HCT116 (cell line): ENCODE measurements around the gene LMBRD1. TPM values are rescaled to one million over a fixed set of nuclear protein-coding genes. Genes with fewer than 3 reads are reported as not detected.

Experiments
- ATAC-seq: fragments of 200-7000 bp; cut with Tn5 transposase; 2 replicates; pipeline ENCODE4 v1.9.1; 2020; ENCODE audit warnings: mild to moderate bottlenecking, moderate library complexity
- BruUV-seq: library from RNA; stranded (reverse); fragments of 400-500 nt; replicated peaks from 2 replicates; lab custom pipeline; 2021; lab: Mats Ljungman, UMichigan
- CTCF ChIA-PET: fragments of 300-600 bp; sonication (Branson Sonifier 250); formaldehyde crosslinking; loops from one replicate; lab custom pipeline; 2021; ENCODE audit warnings: antibody characterized with exemption; lab: Charles Lee
- POLR2A ChIA-PET: fragments of 300-600, 350-600 bp; sonication (Branson Sonifier 250); formaldehyde crosslinking; loops from one replicate; lab custom pipeline; 2021; ENCODE audit warnings: antibody characterized with exemption; lab: Charles Lee
- RAD21 ChIA-PET, 2 experiments: fragments of 300-600 bp; sonication (Branson Sonifier 250); formaldehyde crosslinking; loops; one replicate each; lab custom pipeline; 2023; ENCODE audit warnings: low total read pairs in 2 of 2; ENCODE audit not compliant: uncharacterized antibody in 2 of 2, unreplicated experiment in 2 of 2, low non-redundant PET in 1 of 2; lab: Charles Lee
- DNase-seq: peaks from one replicate; pipeline ENCODE4 v3.0.0-alpha.2; 2010; ENCODE audit warnings: low read depth, low spot score
- H2AFZ ChIP-seq: fragments of 200-600 bp; shearing (Covaris generic), sonication (generic); 2 replicates; pipeline ENCODE4 v1.6.1; 2017; ENCODE audit warnings: low read depth, mixed run types, mixed read lengths, antibody characterized with exemption, low read length; ENCODE audit not compliant: poor library complexity, severe bottlenecking
- H3K27ac ChIP-seq: 2 replicates; pipeline ENCODE4 v1.5.1; 2012; ENCODE audit warnings: low read depth, low read length
- H3K27me3 ChIP-seq: fragments of 200-600 bp; sonication (generic); 2 replicates; pipeline ENCODE4 v1.6.1; 2016; ENCODE audit warnings: mixed run types, low read length, mixed read lengths; ENCODE audit not compliant: insufficient read depth
- H3K36me3 ChIP-seq, 2 experiments: fragments of 200-500 bp in 1 of 2; fragments of 200-600 bp in 1 of 2; sonication (Bioruptor generic) in 1 of 2; sonication (generic) in 1 of 2; 2 replicates each; pipeline versions ENCODE4 v1.5.1 to v1.6.1; 2014 to 2016; ENCODE audit warnings: low read length in 2 of 2, inconsistent platforms in 1 of 2, mixed read lengths in 1 of 2, mixed run types in 1 of 2; ENCODE audit not compliant: insufficient read depth in 2 of 2, control insufficient read depth in 1 of 2
- H3K4me1 ChIP-seq, 2 experiments: fragments of 200-600 bp in 1 of 2; sonication (generic) in 1 of 2; 2 replicates each; pipeline versions ENCODE4 v1.5.1 to v1.6.1; 2012 to 2017; ENCODE audit warnings: low read length in 2 of 2, inconsistent platforms in 1 of 2, mild to moderate bottlenecking in 1 of 2, mixed read lengths in 1 of 2, mixed run types in 1 of 2, moderate library complexity in 1 of 2; ENCODE audit not compliant: insufficient read depth in 2 of 2, control insufficient read depth in 1 of 2
- H3K4me2 ChIP-seq: fragments of 200-600 bp; sonication (generic); 2 replicates; pipeline ENCODE4 v1.6.1; 2017; ENCODE audit warnings: mixed run types, low read length, mixed read lengths
- H3K4me3 ChIP-seq, 2 experiments: fragments of 200-600 bp in 1 of 2; sonication (generic) in 1 of 2; replicated peaks in 1 of 2; 2 replicates each; pipeline ENCODE4 v1.5.1; 2011 to 2016; ENCODE audit warnings: low read length in 2 of 2, control low read depth in 1 of 2, low read depth in 1 of 2, mild to moderate bottlenecking in 1 of 2, mixed read lengths in 1 of 2, mixed run types in 1 of 2
- H3K79me2 ChIP-seq: fragments of 200-600 bp; sonication (generic); 2 replicates; pipeline ENCODE4 v1.6.1; 2017; ENCODE audit warnings: mild to moderate bottlenecking, mixed run types, low read length, moderate library complexity, mixed read lengths; ENCODE audit not compliant: insufficient read depth
- H3K9ac ChIP-seq: fragments of 200-600 bp; sonication (generic); 2 replicates; pipeline ENCODE4 v1.6.1; 2016; ENCODE audit warnings: low read length, mixed read lengths
- H3K9me2 ChIP-seq: fragments of 200-600 bp; sonication (generic), shearing (Covaris generic); 2 replicates; pipeline ENCODE4 v1.6.1; 2017; ENCODE audit warnings: mixed run types, mild to moderate bottlenecking, moderate library complexity; ENCODE audit not compliant: insufficient read depth
- H3K9me3 ChIP-seq, 2 experiments: fragments of 200-500 bp in 1 of 2; fragments of 200-600 bp in 1 of 2; sonication (Bioruptor generic) in 1 of 2; sonication (generic) in 1 of 2; 2 replicates each; pipeline ENCODE4 v1.6.1; 2014 to 2017; ENCODE audit warnings: low read length in 2 of 2, mixed read lengths in 2 of 2, inconsistent platforms in 1 of 2, low read depth in 1 of 2, mild to moderate bottlenecking in 1 of 2, mixed run types in 1 of 2, moderate library complexity in 1 of 2; ENCODE audit not compliant: control insufficient read depth in 1 of 2, insufficient read depth in 1 of 2
- H4K20me1 ChIP-seq: fragments of 200-600 bp; sonication (generic), shearing (Covaris generic); 2 replicates; pipeline ENCODE4 v1.6.1; 2017; ENCODE audit warnings: mixed run types, mild to moderate bottlenecking, moderate library complexity; ENCODE audit not compliant: insufficient read depth
- EGR1 ChIP-seq: IDR thresholded peaks from 2 replicates; pipeline ENCODE4 v1.6.1; 2012; ENCODE audit warnings: low read depth
- JUND ChIP-seq: IDR thresholded peaks from 2 replicates; pipeline ENCODE4 v1.6.1; 2012
- POLR2A ChIP-seq: IDR thresholded peaks from 2 replicates; pipeline ENCODE4 v1.7.0; 2011; ENCODE audit warnings: borderline replicate concordance; ENCODE audit not compliant: insufficient read depth, insufficient read length; ENCODE audit errors: extremely low read depth
- SIN3A ChIP-seq: IDR thresholded peaks from 2 replicates; pipeline ENCODE4 v1.6.1; 2012; ENCODE audit warnings: low read depth
- YY1 ChIP-seq: IDR thresholded peaks from 2 replicates; pipeline ENCODE4 v1.6.1; 2011; ENCODE audit warnings: low read length, low read depth, moderate library complexity, mild to moderate bottlenecking; ENCODE audit not compliant: insufficient replicate concordance; ENCODE audit errors: extremely low read depth
- intact Hi-C: fragments of 100-400 bp; cut with micrococcal nuclease; formaldehyde crosslinking; loops from 2 replicates; pipeline ENCODE4 v1.10.0; 2022
- total RNA-seq: library from RNA; stranded (reverse); gene quantifications from one replicate; pipeline ENCODE4 v1.2.1, GENCODE V29; 2021; ENCODE audit not compliant: unreplicated experiment
- TF ChIP-seq, protein P1 (sequence below): IDR thresholded peaks from 2 replicates; pipeline ENCODE4 v1.6.1; 2012
- TF ChIP-seq, protein P2 (sequence below): IDR thresholded peaks from 2 replicates; pipeline ENCODE4 v1.6.1; 2012
- TF ChIP-seq, protein P3 (sequence below): IDR thresholded peaks from 2 replicates; pipeline ENCODE4 v1.6.1; 2012; ENCODE audit warnings: low read depth

The LMBRD1 gene
- total RNA-seq, 1 experiment from 2014 or later = 11.9 TPM

DNA sequence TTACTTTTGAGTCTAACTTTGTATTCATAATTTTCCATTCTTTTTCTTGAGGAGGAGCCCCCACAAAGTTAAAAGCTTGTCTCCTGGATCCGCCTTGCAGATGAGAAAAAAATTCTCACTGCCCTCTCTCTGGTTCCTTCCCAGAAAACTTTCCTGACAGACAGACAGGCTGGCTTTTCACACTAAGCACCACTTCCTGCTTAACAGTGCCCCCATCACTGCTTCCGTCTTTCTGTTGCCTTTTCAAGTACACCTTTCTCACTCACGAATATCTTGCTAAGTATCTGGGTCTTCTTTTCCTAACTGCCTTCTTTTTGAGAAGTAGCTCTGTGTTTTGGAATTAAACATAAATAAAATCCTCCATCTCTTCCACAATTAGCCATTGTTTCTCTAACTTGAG lies 19.8 kb upstream of the LMBRD1 start (continued):
- TF ChIP-seq, protein P1, sequence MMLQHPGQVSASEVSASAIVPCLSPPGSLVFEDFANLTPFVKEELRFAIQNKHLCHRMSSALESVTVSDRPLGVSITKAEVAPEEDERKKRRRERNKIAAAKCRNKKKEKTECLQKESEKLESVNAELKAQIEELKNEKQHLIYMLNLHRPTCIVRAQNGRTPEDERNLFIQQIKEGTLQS = no peak
- TF ChIP-seq JUND = no peak
- TF ChIP-seq POLR2A = no peak

DNA sequence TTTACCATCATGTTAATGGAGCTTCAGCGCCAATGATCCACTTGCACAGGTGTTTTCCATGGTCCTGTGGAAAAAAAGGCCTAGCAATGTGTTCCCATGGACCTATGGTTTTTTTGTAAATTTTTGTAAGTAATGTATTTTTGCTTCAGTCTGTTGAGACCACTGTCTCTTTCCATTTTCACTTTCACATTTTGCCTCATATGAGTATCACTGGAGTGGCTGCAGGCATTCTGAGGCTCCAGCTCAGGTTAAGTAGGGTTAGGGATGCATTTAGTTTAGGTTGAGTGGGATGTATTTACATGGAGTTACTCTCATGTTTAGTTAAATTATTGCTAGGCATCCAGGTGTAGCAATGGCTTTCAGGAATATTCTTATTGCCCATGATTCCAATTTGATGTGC lies 19.2 kb upstream of the LMBRD1 start:
- no peaks in the 10 kb centered on the region for H3K4me1 ChIP-seq
- no peak overlapping the region for H2AFZ ChIP-seq
- ChIA-PET CTCF (no interaction called here), RAD21 (no interaction called here), POLR2A (no interaction called here)
- H3K4me3 ChIP-seq = no peak overlapping the region
- H3K27ac ChIP-seq = no peak overlapping the region
- H3K36me3 ChIP-seq = no peaks in the 10 kb centered on the region
- H3K9me2 ChIP-seq = no peaks in the 10 kb centered on the region
- no peak overlapping the region for H3K4me2 ChIP-seq
- ATAC-seq (no peak), DNase-seq (no peak)
- BruUV-seq = no TSS peak
- intact Hi-C loops = no loop called here
- no peaks in the 10 kb centered on the region; the same call in 1 of the 2 replicates for H4K20me1 ChIP-seq
- no peaks in the 10 kb centered on the region for H3K9me3 ChIP-seq
- H3K27me3 ChIP-seq = no peaks in the 10 kb centered on the region
- TF ChIP-seq, protein P2, sequence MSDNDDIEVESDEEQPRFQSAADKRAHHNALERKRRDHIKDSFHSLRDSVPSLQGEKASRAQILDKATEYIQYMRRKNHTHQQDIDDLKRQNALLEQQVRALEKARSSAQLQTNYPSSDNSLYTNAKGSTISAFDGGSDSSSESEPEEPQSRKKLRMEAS = no peak
- TF ChIP-seq, protein P1 = no peak
- TF ChIP-seq EGR1 (no peak), YY1 (no peak), SIN3A (no peak)
- TF ChIP-seq, protein P3, sequence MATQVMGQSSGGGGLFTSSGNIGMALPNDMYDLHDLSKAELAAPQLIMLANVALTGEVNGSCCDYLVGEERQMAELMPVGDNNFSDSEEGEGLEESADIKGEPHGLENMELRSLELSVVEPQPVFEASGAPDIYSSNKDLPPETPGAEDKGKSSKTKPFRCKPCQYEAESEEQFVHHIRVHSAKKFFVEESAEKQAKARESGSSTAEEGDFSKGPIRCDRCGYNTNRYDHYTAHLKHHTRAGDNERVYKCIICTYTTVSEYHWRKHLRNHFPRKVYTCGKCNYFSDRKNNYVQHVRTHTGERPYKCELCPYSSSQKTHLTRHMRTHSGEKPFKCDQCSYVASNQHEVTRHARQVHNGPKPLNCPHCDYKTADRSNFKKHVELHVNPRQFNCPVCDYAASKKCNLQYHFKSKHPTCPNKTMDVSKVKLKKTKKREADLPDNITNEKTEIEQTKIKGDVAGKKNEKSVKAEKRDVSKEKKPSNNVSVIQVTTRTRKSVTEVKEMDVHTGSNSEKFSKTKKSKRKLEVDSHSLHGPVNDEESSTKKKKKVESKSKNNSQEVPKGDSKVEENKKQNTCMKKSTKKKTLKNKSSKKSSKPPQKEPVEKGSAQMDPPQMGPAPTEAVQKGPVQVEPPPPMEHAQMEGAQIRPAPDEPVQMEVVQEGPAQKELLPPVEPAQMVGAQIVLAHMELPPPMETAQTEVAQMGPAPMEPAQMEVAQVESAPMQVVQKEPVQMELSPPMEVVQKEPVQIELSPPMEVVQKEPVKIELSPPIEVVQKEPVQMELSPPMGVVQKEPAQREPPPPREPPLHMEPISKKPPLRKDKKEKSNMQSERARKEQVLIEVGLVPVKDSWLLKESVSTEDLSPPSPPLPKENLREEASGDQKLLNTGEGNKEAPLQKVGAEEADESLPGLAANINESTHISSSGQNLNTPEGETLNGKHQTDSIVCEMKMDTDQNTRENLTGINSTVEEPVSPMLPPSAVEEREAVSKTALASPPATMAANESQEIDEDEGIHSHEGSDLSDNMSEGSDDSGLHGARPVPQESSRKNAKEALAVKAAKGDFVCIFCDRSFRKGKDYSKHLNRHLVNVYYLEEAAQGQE = no peak
- H3K79me2 ChIP-seq = no peaks in the 10 kb centered on the region
- H3K9ac ChIP-seq = no peak overlapping the region
